Measurements from ENCODE around the gene SLC1A6.
"Not testable (repeated sequence)": the region's sequence is repeated elsewhere in the genome, so short reads cannot be mapped to it uniquely, and the experiment has no call there.

Gene SLC1A6

DNA sequence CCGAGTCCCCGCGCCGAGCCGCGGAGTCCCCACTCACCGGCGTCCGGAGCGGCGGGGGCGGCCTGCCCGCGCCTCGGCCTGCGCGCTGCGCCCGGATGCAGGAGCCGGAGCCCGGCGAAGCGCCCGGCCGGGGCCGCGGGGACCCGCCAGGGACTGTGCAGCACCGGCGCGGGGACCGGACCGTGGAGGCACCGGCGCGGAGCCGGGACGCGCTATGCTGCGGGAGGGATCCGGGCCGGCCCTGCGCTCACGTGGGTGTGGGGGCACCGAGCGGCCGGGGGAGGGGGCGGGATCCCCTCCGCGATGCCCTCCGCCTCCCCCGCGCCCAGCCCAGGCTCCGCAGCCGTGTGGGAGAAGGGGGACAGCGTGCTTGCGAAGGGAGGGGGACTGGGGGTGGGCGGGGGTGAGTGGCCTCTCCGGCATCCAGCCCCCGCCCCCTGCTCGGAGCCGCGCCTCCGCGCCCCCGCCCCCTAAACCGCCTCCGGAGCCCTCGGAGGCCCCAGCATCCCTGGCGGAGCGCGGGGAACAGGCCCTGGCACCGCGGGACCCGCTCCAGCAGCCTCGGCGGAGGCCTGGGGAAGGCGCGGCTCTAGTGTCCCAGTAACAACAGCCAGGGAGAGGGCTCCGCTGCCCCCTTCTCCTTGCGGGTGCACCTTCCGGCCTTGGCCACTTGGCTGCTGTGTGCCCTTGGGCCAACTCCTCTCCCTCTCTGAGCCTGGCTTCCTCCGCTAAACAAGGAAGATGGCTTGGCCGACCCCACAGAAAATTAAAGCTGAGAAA lies at the start of gene SLC1A6:
TSS of gene SLC1A6 (minus strand) at position 389 of the 780 bp plus-strand sequence. CDS start 6,954 bp downstream, outside the sequence.
- no peak for FAIRE-seq
- no peak for DNase-seq (ENCODE audit: insufficient read length, low spot score)

GRCh38 chr19:15028490-15028889 lies 48.8 kb upstream of the SLC1A6 start:
- no peak for DNase-seq (ENCODE audit: insufficient read length, low spot score)
- no peak for FAIRE-seq

GRCh38 chr19:15025217-15025616 lies 45.6 kb upstream of the SLC1A6 start:
- DNase-seq (ENCODE audit: insufficient read length, low spot score) (peak; percentile 44), FAIRE-seq (peak; percentile 49)

- no peak for DNase-seq (ENCODE audit: insufficient read length, low spot score)
Observed at GRCh38 chr19:15022752-15023151, 43.1 kb upstream of the SLC1A6 start.

DNA sequence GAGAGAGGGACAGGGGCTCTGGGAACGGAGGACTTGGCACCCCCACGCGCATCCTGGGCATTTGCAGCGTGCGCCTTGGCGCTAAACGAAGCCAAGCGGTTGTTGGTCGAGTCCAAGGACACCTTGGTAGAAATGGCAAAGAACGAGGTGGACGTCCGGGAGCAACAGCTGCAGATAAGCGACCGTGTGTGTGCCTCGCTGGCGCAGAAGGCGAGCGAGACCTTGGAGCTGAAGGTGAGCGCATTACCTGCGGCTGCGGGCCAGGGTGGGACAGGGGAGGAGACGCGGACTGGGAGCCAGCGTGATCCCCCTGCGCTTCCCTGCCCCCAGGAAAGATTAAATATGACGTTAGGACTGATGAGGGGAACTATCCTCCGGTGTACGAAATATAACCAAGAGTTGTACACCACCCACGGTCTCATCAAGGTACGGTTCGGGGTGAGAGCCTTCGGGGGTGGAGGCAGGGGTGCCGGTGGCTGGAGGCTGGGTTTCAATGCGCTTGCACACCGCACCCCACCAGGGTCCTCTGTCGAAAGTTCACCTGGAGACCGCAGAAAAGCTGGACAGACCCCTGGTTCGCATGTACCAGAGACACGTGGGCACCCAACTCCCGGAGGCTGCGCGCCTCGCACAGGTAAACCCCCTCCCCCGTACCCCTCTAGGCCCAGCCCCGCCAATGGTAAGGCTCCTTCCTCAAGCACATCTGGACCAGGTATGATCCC lies 41.8 kb upstream of the SLC1A6 start:
- DNase-seq (ENCODE audit: insufficient read length, low spot score) (no peak), FAIRE-seq (no peak)

More at GRCh38 chr19:15022752-15023151, 43.1 kb upstream of the SLC1A6 start:
- no peak for FAIRE-seq

- not testable (repeated sequence) for FAIRE-seq; DNase-seq (ENCODE audit: insufficient read length, low spot score)
Observed at GRCh38 chr19:15018836-15019235, 39.2 kb upstream of the SLC1A6 start.

DNA sequence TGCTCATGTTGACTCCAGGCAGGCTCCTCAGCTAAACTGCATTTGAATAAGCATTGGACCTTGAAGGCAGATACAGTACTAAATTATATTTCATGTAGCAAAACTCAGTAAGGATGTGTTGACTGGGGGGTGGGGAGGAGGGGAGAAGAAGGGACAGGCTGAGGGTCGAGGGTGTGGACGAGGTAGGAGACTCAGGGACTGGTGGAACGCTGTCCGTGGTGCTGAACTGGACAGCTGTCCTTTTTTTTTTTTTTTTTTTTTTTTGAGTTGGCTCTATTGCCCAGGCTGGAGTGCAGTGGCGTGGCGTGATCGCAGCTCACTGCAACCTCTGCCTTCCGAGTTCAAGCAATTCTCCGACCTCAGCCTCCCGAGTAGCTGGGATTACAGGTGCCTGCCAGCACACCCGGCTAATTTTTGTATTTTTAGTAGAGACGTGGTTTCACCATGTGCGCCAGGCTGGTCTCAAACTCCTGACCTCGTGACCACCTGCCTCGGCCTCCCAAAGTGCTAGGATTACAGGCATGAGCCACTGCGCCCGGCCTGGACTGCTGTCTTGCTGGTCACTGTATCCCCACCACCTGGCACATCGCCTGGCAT lies 36.4 kb upstream of the SLC1A6 start:
- FAIRE-seq = no peak

DNA sequence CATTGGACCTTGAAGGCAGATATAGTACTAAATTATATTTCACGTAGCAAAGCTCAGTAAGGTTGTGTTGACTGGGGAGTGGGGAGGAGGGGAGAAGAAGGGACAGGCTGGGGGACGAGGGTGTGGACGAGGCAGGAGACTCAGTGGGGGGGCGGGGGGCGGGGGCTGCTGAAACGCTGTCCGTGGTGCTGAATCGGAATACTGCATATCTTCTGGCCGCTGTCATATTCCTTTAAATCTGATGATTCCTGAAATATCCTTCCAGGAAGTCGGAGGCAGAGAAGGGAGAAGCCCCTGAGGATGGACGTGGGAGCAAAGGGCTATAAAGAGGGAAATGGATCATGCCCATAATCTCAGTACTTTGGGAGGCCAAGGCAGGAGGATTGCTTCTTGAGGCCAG lies 34.9 kb upstream of the SLC1A6 start:
- DNase-seq (ENCODE audit: insufficient read length, low spot score) (no peak), FAIRE-seq (no peak)

More for the DNA sequence above, 36.4 kb upstream of the SLC1A6 start:
- DNase-seq (ENCODE audit: insufficient read length, low spot score) = peak; percentile 31

DNA sequence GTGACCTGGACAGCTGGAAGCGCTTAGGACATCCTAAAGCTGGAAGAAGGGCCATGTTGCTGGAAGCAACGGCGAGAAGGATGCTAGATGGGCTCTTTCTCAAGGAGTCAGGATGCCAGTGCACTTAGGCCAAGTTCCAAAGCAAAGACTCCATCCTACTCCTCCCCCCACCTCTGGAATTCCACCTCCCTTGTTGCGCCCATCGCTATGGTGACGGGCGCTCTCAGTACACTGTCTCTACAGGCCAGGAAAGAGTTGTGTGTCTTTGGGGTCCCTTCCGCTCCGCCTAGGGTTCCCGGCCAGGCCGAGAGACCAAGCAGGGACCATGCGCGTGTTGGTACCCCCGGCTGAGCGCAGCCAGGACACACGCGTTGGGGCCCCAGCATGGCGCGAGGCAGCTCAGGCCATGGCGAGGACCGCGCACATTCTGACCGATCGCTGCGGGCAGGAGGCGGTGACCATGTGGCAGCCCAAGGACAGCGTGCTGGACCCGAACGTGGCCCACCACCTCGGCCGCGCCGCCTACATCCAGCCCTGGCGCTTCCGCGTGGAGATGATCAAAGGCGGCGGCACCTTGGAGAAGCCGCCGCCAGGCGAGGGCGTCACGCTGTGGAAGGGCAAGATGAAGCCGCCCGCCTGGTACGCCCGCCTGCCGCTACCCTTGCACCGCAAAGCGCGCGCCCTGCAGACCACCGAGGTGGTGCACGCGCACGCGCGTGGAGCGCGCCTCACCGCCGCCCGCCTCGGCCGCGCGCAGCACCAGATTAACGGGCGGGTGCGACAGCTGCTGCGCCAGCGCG lies 31.0 kb upstream of the SLC1A6 start:
- FAIRE-seq (no peak), DNase-seq (ENCODE audit: insufficient read length, low spot score) (no peak)

- FAIRE-seq (no peak), DNase-seq (ENCODE audit: insufficient read length, low spot score) (no peak)
Observed at GRCh38 chr19:15008308-15008707, 28.6 kb upstream of the SLC1A6 start.

- DNase-seq (ENCODE audit: insufficient read length, low spot score) = no peak
Observed at GRCh38 chr19:14997981-14998380, 18.3 kb upstream of the SLC1A6 start.

DNA sequence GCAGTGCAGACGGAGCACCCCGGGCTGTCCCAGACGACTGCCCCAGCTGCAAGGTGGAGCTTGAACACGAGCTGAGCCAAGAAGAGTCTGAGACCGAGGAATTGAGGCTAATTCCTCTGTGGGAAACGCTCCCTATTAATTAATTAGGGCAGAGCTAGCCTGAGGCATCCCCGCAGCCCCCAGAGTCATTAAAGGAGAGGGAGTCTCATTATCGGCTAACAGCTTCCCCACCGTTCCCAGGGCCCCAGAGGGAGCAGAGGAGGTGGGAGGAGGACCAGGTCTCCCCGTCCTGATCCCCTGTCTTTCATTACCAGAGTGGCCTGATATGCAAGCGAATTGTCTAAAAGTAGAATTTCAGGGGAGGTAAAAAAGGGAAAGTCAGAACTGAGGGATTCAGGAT lies 13.1 kb upstream of the SLC1A6 start:
- FAIRE-seq (no peak), DNase-seq (ENCODE audit: insufficient read length, low spot score) (no peak)

More at GRCh38 chr19:14997981-14998380, 18.3 kb upstream of the SLC1A6 start:
- no peak for FAIRE-seq

DNA sequence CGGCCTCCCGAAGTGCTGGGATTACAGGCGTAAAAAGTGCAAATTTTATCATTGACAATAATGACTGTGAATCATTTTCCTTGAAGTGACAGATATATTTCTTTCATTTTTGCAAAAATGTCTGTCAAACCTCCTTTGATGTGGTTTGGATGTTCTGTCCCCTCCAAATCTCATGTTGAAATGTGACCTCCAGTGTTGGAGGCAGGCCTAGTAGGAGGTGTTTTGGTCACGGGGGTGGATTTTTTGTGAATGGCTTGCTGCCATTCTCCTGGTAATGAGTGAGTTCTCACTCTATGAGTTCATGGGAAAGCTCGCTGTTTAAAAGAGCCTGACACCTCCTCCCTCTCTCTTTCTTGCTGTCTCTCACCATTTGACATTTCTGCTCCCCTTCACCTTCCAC lies 5.5 kb upstream of the SLC1A6 start:
- FAIRE-seq (no peak), DNase-seq (ENCODE audit: insufficient read length, low spot score) (no peak)

DNA sequence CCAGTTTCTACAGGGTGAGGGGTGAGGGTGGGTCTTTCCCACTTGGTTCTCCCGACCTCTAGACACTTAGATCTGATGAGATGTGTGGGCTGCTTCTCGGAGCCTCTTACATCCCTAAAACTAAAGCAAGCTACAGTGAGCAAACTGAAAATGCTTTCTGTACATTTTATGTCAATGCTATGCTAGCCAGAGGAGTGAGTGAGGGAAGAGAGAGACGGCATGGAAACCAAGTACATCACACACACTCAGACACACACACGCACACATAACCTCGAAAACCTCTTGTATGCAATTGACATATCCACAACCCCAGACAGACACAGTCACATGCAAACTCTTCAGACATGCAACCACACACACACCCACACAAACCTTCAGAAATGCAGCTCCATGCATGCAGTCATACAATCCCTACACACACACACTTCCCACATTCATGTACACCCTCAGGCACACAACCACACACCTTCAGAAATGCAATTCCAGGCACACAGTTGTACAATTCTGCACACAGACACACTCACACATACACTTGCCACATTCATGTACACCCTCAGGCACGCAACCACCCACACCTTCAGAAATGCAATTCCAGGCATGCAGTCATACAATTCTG lies 1.4 kb downstream of the SLC1A6 start:
- FAIRE-seq = peak; percentile 60
- DNase-seq (ENCODE audit: insufficient read length, low spot score) = no peak

- DNase-seq (ENCODE audit: insufficient read length, low spot score) (no peak), FAIRE-seq (no peak)
Observed at GRCh38 chr19:14977128-14977527, 2.5 kb downstream of the SLC1A6 start.

DNA sequence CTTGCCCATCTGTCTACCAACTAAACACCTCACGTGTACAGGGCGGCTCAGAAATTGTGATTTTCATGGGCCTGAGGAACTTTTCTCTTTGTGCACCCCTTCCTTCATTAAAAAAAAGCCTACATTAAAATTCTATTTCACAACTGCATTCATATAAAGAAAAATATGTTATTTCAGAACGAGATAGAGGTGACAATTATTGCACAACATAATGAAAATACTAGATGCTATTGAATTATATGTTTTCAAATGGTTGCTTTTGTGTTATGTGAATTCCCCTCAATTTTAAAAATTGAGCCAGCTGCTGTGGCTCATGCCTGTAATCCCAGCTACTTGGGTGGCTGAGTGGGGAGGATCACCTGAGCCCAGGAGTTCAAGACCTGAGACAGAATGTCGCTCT lies 5.2 kb downstream of the SLC1A6 start:
- FAIRE-seq = no peak

GRCh38 chr19:14972676-14973075 lies 7.0 kb downstream of the SLC1A6 start:
- DNase-seq (ENCODE audit: insufficient read length, low spot score) = no peak

More for the DNA sequence above, 5.2 kb downstream of the SLC1A6 start:
- no peak for DNase-seq (ENCODE audit: insufficient read length, low spot score)

GRCh38 chr19:14971474-14971873 lies 8.2 kb downstream of the SLC1A6 start:
- FAIRE-seq (no peak), DNase-seq (ENCODE audit: insufficient read length, low spot score) (no peak)

More at GRCh38 chr19:14972676-14973075, 7.0 kb downstream of the SLC1A6 start:
- no peak for FAIRE-seq

GRCh38 chr19:14968247-14968646 lies 11.4 kb downstream of the SLC1A6 start:
- no peak for DNase-seq (ENCODE audit: insufficient read length, low spot score)
- FAIRE-seq = no peak

All from HTR-8/SVneo (cell line).